GM18858 (cell line): Measurements from ENCODE around the gene PSTPIP2.
"Not testable (repeated sequence)": the region's sequence is repeated elsewhere in the genome, so short reads cannot be mapped to it uniquely, and the experiment has no call there.

Source experiments
- ATAC-seq: cut with Tn5 transposase; IDR thresholded peaks from one replicate; pipeline ENCODE4 v1.9.1; 2021; ENCODE audit not compliant: unreplicated experiment

PSTPIP2 gene

GRCh38 chr18:46071653-46072375 lies at the start of gene PSTPIP2:
TSS of gene PSTPIP2 (minus strand) at chr18:46072260. CDS start at chr18:46072188, 72 bp downstream.
- ATAC-seq, result peak; percentile 42

- no peak for ATAC-seq
These were observed 41.7 kb upstream of the PSTPIP2 start for GRCh38 chr18:46113751-46114150.

- no peak for ATAC-seq
These were observed 38.3 kb upstream of the PSTPIP2 start for GRCh38 chr18:46110406-46110805.

GRCh38 chr18:46109386-46109785 lies 37.3 kb upstream of the PSTPIP2 start:
- no peak for ATAC-seq

- peak; percentile 67 for ATAC-seq
These were observed 32.3 kb upstream of the PSTPIP2 start, which contains the start of gene HAUS1 for GRCh38 chr18:46104128-46104911. TSS of gene HAUS1 (plus strand) at chr18:46104385. CDS start at chr18:46104412, 27 bp downstream.

GRCh38 chr18:46099463-46099862 lies 27.4 kb upstream of the PSTPIP2 start:
- no peak for ATAC-seq

- no peak for ATAC-seq
These were observed 26.5 kb upstream of the PSTPIP2 start for GRCh38 chr18:46098616-46098933.

GRCh38 chr18:46097801-46098615 lies 25.9 kb upstream of the PSTPIP2 start, which contains the start of gene ATP5F1A:
TSS of gene ATP5F1A (minus strand) at chr18:46098296. CDS start at chr18:46098231, 65 bp downstream.
- peak; percentile 65 for ATAC-seq

- peak; percentile 16 for ATAC-seq
These were observed 25.4 kb upstream of the PSTPIP2 start for GRCh38 chr18:46097431-46097800.

- ATAC-seq, result no peak
These were observed 24.7 kb upstream of the PSTPIP2 start for GRCh38 chr18:46096651-46097300.

GRCh38 chr18:46095532-46095931 lies 23.5 kb upstream of the PSTPIP2 start:
- no peak for ATAC-seq

GRCh38 chr18:46088501-46088900 lies 16.4 kb upstream of the PSTPIP2 start:
- ATAC-seq, result not testable (repeated sequence)

- ATAC-seq, result no peak
These were observed 12.4 kb upstream of the PSTPIP2 start for GRCh38 chr18:46084431-46084830.

GRCh38 chr18:46080156-46080555 lies 8.1 kb upstream of the PSTPIP2 start:
- no peak for ATAC-seq

- no peak for ATAC-seq
These were observed 7.3 kb upstream of the PSTPIP2 start for GRCh38 chr18:46079336-46079735.

- no peak for ATAC-seq
These were observed 1.6 kb upstream of the PSTPIP2 start for GRCh38 chr18:46073474-46074331.

- no peak for ATAC-seq
These were observed 899 bp upstream of the PSTPIP2 start for GRCh38 chr18:46072959-46073358.

- ATAC-seq, result no peak
These were observed 362 bp upstream of the PSTPIP2 start for GRCh38 chr18:46072376-46072867.

- no peak for ATAC-seq
These were observed 1.0 kb downstream of the PSTPIP2 start for GRCh38 chr18:46070815-46071652.
